ENCODE measurements around the gene FOXB1. TPM values are rescaled to one million over a fixed set of nuclear protein-coding genes. Genes with fewer than 3 reads are reported as not detected.

The FOXB1 gene
- total RNA-seq, 1 experiment from 2014 or later, result 0.64 TPM

- POLR2A ChIA-PET, result no interaction called here
- ATAC-seq (no peak), DNase-seq (ENCODE audit: low read depth, low spot score) (no peak)
- CTCF ChIA-PET, result interaction anchor here (0.8 kb wide), 1 partner anchor 33 kb away, joined by 3 read pairs; no protein-coding TSS in a partner anchor
- TF ChIP-seq CTCF (IDR thresholded peaks at IDR 0.05), result no peak
- TF ChIP-seq TCF7L2 (IDR thresholded peaks at IDR 0.05; ENCODE audit: low read depth, low read length), result no peak
- no peak for TF ChIP-seq REST (IDR thresholded peaks at IDR 0.05; ENCODE audit: insufficient read depth in 1 of 2, low read depth in 2 of 2, low read length in 1 of 2)
- TF ChIP-seq SIN3A (IDR thresholded peaks at IDR 0.05; ENCODE audit: borderline replicate concordance, insufficient read depth, low read depth, low read length), result no peak
- TF ChIP-seq POLR2AphosphoS5 (IDR thresholded peaks at IDR 0.05; ENCODE audit: low read depth, low read length), result no peak
- Histone ChIP-seq H3K4me3 (ENCODE audit: low read depth in 2 of 2, low read length in 2 of 2) (no peak overlapping the region), H3K9me3 (ENCODE audit: control insufficient read depth, insufficient read depth, low read depth, low read length) (no peaks in the 10 kb centered on the region), H3K27ac (ENCODE audit: low read length) (no peak overlapping the region), H3K4me1 (ENCODE audit: control insufficient read depth, insufficient read depth, low read length) (no peaks in the 10 kb centered on the region), H3K36me3 (ENCODE audit: control insufficient read depth, insufficient read depth, low read length) (no peaks in the 10 kb centered on the region), H3K27me3 (ENCODE audit: control insufficient read depth, insufficient read depth, low read length) (peaks cover 4% of the 10 kb centered on the region; the same call in 1 of the 2 replicates)
- in situ Hi-C loops (cut with HindIII; ENCODE audit: low pct_unique_long_range_greater_than_20kb, low sequenced_read_pairs), result no loop called here
- no TSS peak for BruUV-seq (replicated peaks)
- intact Hi-C loops (cut with micrococcal nuclease; ENCODE audit: unreplicated experiment), result no loop called here
These were observed 35.2 kb downstream of the FOXB1 start for GRCh38 chr15:60039316-60039715.

GRCh38 chr15:60043744-60044435, 39.8 kb downstream of the FOXB1 start:
- no peak for TF ChIP-seq TCF7L2 (IDR thresholded peaks at IDR 0.05; ENCODE audit: low read depth, low read length)
- no peak for TF ChIP-seq CTCF (IDR thresholded peaks at IDR 0.05)
- TF ChIP-seq SIN3A (IDR thresholded peaks at IDR 0.05; ENCODE audit: borderline replicate concordance, insufficient read depth, low read depth, low read length), result no peak
- TF ChIP-seq POLR2AphosphoS5 (IDR thresholded peaks at IDR 0.05; ENCODE audit: low read depth, low read length), result no peak
- no peak for TF ChIP-seq REST (IDR thresholded peaks at IDR 0.05; ENCODE audit: insufficient read depth in 1 of 2, low read depth in 2 of 2, low read length in 1 of 2)
- H3K4me3 ChIP-seq (ENCODE audit: low read depth in 2 of 2, low read length in 2 of 2), result no peak overlapping the region
- intact Hi-C loops (cut with micrococcal nuclease; ENCODE audit: unreplicated experiment) (no loop called here), in situ Hi-C loops (cut with HindIII; ENCODE audit: low pct_unique_long_range_greater_than_20kb, low sequenced_read_pairs) (no loop called here)
- H3K27me3 ChIP-seq (ENCODE audit: control insufficient read depth, insufficient read depth, low read length), result peaks cover 4% of the 10 kb centered on the region; the same call in 1 of the 2 replicates
- no peaks in the 10 kb centered on the region for H3K36me3 ChIP-seq (ENCODE audit: control insufficient read depth, insufficient read depth, low read length)
- ATAC-seq (no peak), DNase-seq (ENCODE audit: low read depth, low spot score) (no peak)
- ChIA-PET POLR2A (no interaction called here), CTCF (interaction anchor here (0.6 kb wide), 1 partner anchor 65 kb away, joined by 3 read pairs; no protein-coding TSS in a partner anchor)
- H3K4me1 ChIP-seq (ENCODE audit: control insufficient read depth, insufficient read depth, low read length), result no peaks in the 10 kb centered on the region
- no TSS peak for BruUV-seq (replicated peaks)
- no peak overlapping the region for H3K27ac ChIP-seq (ENCODE audit: low read length)
- H3K9me3 ChIP-seq (ENCODE audit: control insufficient read depth, insufficient read depth, low read depth, low read length), result no peaks in the 10 kb centered on the region

Data from Panc1 (cell line).